Aortic smooth muscle cell (primary cell): ENCODE results near the gene VSIG8. TPM values are rescaled to one million over a fixed set of nuclear protein-coding genes. Genes with fewer than 3 reads are reported as not detected.

Experiments used
- total RNA-seq: library from RNA; depleted of rRNA; stranded (reverse); fragments of >200 nt; gene quantifications from 2 replicates; pipeline ENCODE4 v1.2.3, GENCODE V29; 2014

VSIG8 gene, protein sequence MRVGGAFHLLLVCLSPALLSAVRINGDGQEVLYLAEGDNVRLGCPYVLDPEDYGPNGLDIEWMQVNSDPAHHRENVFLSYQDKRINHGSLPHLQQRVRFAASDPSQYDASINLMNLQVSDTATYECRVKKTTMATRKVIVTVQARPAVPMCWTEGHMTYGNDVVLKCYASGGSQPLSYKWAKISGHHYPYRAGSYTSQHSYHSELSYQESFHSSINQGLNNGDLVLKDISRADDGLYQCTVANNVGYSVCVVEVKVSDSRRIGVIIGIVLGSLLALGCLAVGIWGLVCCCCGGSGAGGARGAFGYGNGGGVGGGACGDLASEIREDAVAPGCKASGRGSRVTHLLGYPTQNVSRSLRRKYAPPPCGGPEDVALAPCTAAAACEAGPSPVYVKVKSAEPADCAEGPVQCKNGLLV
- under 0.01 and 0.06 TPM in 2 replicates for total RNA-seq

DNA sequence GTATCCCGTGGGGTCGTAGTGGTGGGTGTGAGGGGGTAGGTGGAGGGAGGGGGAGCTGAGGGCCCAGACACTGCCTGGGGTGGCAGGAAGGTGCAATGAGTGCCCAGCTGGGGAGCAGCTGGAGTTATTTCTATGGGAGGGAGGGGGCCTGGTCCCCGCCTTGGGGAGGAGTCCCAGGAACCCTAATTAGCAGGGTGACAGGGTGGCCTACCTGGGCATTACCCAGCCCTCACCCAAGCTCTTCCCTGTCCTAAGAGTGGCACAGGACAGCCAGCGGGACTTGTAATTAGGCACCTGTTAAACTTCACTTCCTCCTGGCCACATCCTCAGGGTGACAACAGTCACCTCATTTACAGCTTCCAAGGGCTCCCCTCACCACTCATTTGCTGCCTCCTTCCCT is at the start of gene VSIG8:
Gene VSIG8 (minus strand): TSS at position 101 of the 400 bp plus-strand sequence. CDS start 136 bp downstream, outside the sequence.

DNA sequence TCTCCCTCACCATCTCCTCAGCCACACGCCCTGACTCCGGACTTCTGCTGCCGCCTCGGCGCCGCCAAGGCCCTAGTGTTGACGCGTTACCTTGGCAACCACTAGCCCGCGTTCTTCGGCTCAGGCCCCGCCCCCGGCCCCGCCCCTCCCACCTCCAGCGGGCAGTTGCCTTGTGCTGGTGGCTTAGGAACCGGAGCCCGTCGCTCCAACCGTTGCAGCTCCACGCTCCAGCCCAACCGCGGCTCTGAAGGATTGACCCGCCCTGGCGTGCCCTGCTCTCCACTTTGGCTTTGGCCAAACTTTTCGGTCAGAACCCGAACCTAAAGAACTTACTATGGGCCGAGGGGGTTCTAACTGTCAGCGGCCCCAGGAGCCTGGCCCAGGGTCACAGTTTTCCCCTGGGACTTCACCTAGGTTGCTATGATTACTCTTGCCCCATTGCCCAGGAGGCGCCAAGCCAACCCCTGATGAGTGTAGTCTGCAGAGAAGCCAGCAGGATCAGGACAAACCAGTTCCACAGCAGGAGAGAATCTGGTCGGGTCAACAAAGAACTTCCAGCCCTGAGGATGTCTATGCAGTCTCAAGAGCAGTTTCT is 37.7 kb upstream of the VSIG8 start, which contains the start of gene CFAP45:
Gene CFAP45 (minus strand): TSS at position 80 of the 595 bp plus-strand sequence. CDS start 67 bp downstream, at position 13.

DNA sequence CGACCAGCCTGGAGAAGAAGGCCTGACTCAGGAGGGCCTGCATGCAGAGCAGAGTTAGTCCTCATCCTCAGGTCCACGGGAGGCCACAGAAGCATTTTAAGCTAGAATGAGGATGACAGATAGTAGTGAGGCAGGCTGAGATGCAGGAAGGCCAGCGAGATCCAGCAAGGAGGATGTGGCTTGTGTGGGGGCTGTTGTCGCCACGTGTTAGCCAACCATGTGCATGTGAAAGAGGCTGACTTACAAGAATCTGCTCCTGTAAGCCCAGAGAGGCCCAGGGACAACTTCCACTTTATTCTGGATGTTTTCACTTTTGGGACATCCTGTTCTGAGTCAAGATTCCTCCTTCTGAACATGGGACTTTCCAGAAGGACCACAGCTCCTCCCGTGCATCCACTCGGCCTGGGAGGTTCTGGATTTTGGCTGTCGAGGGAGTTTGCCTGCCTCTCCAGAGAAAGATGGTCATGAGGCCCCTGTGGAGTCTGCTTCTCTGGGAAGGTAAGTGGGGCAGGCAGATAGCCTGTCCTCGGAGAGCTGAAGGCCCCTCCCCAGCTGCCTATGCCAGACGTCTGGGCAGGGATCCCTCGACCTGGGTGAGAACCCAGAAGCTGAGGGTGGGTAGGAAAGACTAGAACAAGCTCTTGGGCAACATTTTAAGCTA is 35.9 kb downstream of the VSIG8 start, which contains the start of gene SLAMF8:
Gene SLAMF8 (plus strand): TSS at position 433 of the 661 bp plus-strand sequence. CDS start 26 bp downstream, at position 459.

Other genes starting within 250 kb of the VSIG8 start
- gene CRP, start 148.1 kb downstream of the VSIG8 start, total RNA-seq, result not detected in 2 replicates
- 19.6 and 20.9 TPM in 2 replicates for gene DUSP23, start 81.7 kb downstream of the VSIG8 start, total RNA-seq
- gene FCRL6, start 60.3 kb downstream of the VSIG8 start, total RNA-seq, result not detected in 2 replicates
- not detected in 2 replicates for gene SLAMF8, start 35.8 kb downstream of the VSIG8 start, total RNA-seq
- gene CFAP45, start 37.5 kb upstream of the VSIG8 start, total RNA-seq, result 1.3 TPM in 2 replicates
- gene TAGLN2, start 62.9 kb upstream of the VSIG8 start, total RNA-seq, result 412 and 468 TPM in 2 replicates
- not detected in 2 replicates for gene IGSF9, start 83.0 kb upstream of the VSIG8 start, total RNA-seq
- 0.44 and 1.2 TPM in 2 replicates for gene SLAMF9, start 91.6 kb upstream of the VSIG8 start, total RNA-seq
- 5.3 and 6.1 TPM in 2 replicates for gene PIGM, start 169.3 kb upstream of the VSIG8 start, total RNA-seq
- gene KCNJ10, start 207.5 kb upstream of the VSIG8 start, total RNA-seq, result not detected in 2 replicates
- under 0.01 and 0.06 TPM in 2 replicates for gene KCNJ9, start 218.9 kb upstream of the VSIG8 start, total RNA-seq
- gene IGSF8, start 236.0 kb upstream of the VSIG8 start, total RNA-seq, result 29.0 and 30.9 TPM in 2 replicates